Activated naive CD8-positive, alpha-beta T cell (primary cell): Measurements from ENCODE around the gene CPLX3.

Experiments used
- H3K27ac Mint-ChIP-seq: one replicate; pipeline ENCODE4 v1.8.0; 2021; ENCODE audit warnings: mixed read lengths
- H3K27me3 Mint-ChIP-seq: one replicate; pipeline ENCODE4 v1.8.0; 2021; ENCODE audit warnings: mixed read lengths
- H3K36me3 Mint-ChIP-seq: one replicate; pipeline ENCODE4 v1.8.0; 2021; ENCODE audit warnings: mixed read lengths
- H3K4me1 Mint-ChIP-seq: one replicate; pipeline ENCODE4 v1.8.0; 2021; ENCODE audit warnings: low read depth, mixed read lengths
- H3K4me3 Mint-ChIP-seq: one replicate; pipeline ENCODE4 v1.8.0; 2021; ENCODE audit warnings: mild to moderate bottlenecking, mixed read lengths
- H3K9me3 Mint-ChIP-seq: one replicate; pipeline ENCODE4 v1.8.0; 2021; ENCODE audit warnings: low read depth, mixed read lengths

CPLX3 gene

GRCh38 chr15:74807282-74807681 is 19.1 kb upstream of the CPLX3 start:
- Mint-ChIP-seq H3K36me3 (peaks cover 5% of the 10 kb centered on the region), H3K9me3 (no peaks in the 10 kb centered on the region), H3K4me3 (no peak overlapping the region), H3K4me1 (peaks cover 34% of the 10 kb centered on the region), H3K27me3 (no peaks in the 10 kb centered on the region), H3K27ac (peak overlapping the region; percentile 81)

- Mint-ChIP-seq H3K4me1 (peaks cover 34% of the 10 kb centered on the region), H3K36me3 (peaks cover 5% of the 10 kb centered on the region), H3K9me3 (no peaks in the 10 kb centered on the region), H3K4me3 (no peak overlapping the region), H3K27ac (peak overlapping the region; percentile 81), H3K27me3 (no peaks in the 10 kb centered on the region)
Measured at GRCh38 chr15:74808078-74808839, 18.2 kb upstream of the CPLX3 start.

GRCh38 chr15:74808840-74809229 is 17.6 kb upstream of the CPLX3 start:
- no peak overlapping the region for H3K4me3 Mint-ChIP-seq
- peaks cover 4% of the 10 kb centered on the region for H3K36me3 Mint-ChIP-seq
- H3K4me1 Mint-ChIP-seq: peaks cover 34% of the 10 kb centered on the region
- H3K27me3 Mint-ChIP-seq: no peaks in the 10 kb centered on the region
- H3K27ac Mint-ChIP-seq: peak overlapping the region; percentile 12
- no peaks in the 10 kb centered on the region for H3K9me3 Mint-ChIP-seq

- Mint-ChIP-seq H3K36me3 (peaks cover under 1% of the 10 kb centered on the region), H3K9me3 (no peaks in the 10 kb centered on the region), H3K27me3 (no peaks in the 10 kb centered on the region), H3K27ac (peak overlapping the region; percentile 12), H3K4me3 (no peak overlapping the region), H3K4me1 (peaks cover 32% of the 10 kb centered on the region)
Measured at GRCh38 chr15:74809242-74809641, 17.2 kb upstream of the CPLX3 start.

- H3K27ac Mint-ChIP-seq: no peak overlapping the region
- no peak overlapping the region for H3K4me3 Mint-ChIP-seq
- H3K27me3 Mint-ChIP-seq: no peaks in the 10 kb centered on the region
- no peaks in the 10 kb centered on the region for H3K9me3 Mint-ChIP-seq
- H3K4me1 Mint-ChIP-seq: peaks cover 28% of the 10 kb centered on the region
- H3K36me3 Mint-ChIP-seq: no peaks in the 10 kb centered on the region
Measured at GRCh38 chr15:74809956-74810355, 16.5 kb upstream of the CPLX3 start.

GRCh38 chr15:74812533-74812932 is 13.9 kb upstream of the CPLX3 start, which contains the start of gene LMAN1L:
LMAN1L (plus strand) TSS chr15:74812835; CDS start chr15:74812855, 20 bp downstream.
- H3K27ac Mint-ChIP-seq: peak within 1 kb of the TSS; percentile 30
- no peaks in the 10 kb centered on the region for H3K36me3 Mint-ChIP-seq
- peaks cover 16% of the 10 kb centered on the region for H3K4me1 Mint-ChIP-seq
- H3K27me3 Mint-ChIP-seq: no peaks in the 10 kb centered on the region
- no peaks in the 10 kb centered on the region for H3K9me3 Mint-ChIP-seq
- H3K4me3 Mint-ChIP-seq: no peak within 1 kb of the TSS

- no peak overlapping the region for H3K27ac Mint-ChIP-seq
- H3K4me3 Mint-ChIP-seq: no peak overlapping the region
- H3K36me3 Mint-ChIP-seq: no peaks in the 10 kb centered on the region
- H3K9me3 Mint-ChIP-seq: no peaks in the 10 kb centered on the region
- peaks cover 3% of the 10 kb centered on the region for H3K4me1 Mint-ChIP-seq
- H3K27me3 Mint-ChIP-seq: peaks cover 2% of the 10 kb centered on the region
Measured at GRCh38 chr15:74815121-74815934, 11.1 kb upstream of the CPLX3 start.

GRCh38 chr15:74815961-74816360 is 10.5 kb upstream of the CPLX3 start:
- peaks cover 3% of the 10 kb centered on the region for H3K4me1 Mint-ChIP-seq
- H3K27me3 Mint-ChIP-seq: peaks cover 2% of the 10 kb centered on the region
- no peak overlapping the region for H3K4me3 Mint-ChIP-seq
- no peaks in the 10 kb centered on the region for H3K9me3 Mint-ChIP-seq
- H3K27ac Mint-ChIP-seq: no peak overlapping the region
- no peaks in the 10 kb centered on the region for H3K36me3 Mint-ChIP-seq

GRCh38 chr15:74816624-74817369 is 9.6 kb upstream of the CPLX3 start:
- no peak overlapping the region for H3K4me3 Mint-ChIP-seq
- H3K36me3 Mint-ChIP-seq: no peaks in the 10 kb centered on the region
- peaks cover 3% of the 10 kb centered on the region for H3K4me1 Mint-ChIP-seq
- no peaks in the 10 kb centered on the region for H3K9me3 Mint-ChIP-seq
- no peak overlapping the region for H3K27ac Mint-ChIP-seq
- peaks cover 2% of the 10 kb centered on the region for H3K27me3 Mint-ChIP-seq

- H3K4me3 Mint-ChIP-seq: no peak overlapping the region
- H3K4me1 Mint-ChIP-seq: peaks cover 3% of the 10 kb centered on the region
- H3K9me3 Mint-ChIP-seq: no peaks in the 10 kb centered on the region
- H3K27me3 Mint-ChIP-seq: peaks cover 2% of the 10 kb centered on the region
- H3K36me3 Mint-ChIP-seq: no peaks in the 10 kb centered on the region
- H3K27ac Mint-ChIP-seq: no peak overlapping the region
Measured at GRCh38 chr15:74817370-74817737, 9.1 kb upstream of the CPLX3 start.

GRCh38 chr15:74820056-74820455 is 6.4 kb upstream of the CPLX3 start:
- H3K36me3 Mint-ChIP-seq: no peaks in the 10 kb centered on the region
- H3K4me3 Mint-ChIP-seq: no peak overlapping the region
- no peak overlapping the region for H3K27ac Mint-ChIP-seq
- peaks cover 3% of the 10 kb centered on the region for H3K4me1 Mint-ChIP-seq
- peaks cover 2% of the 10 kb centered on the region for H3K27me3 Mint-ChIP-seq
- H3K9me3 Mint-ChIP-seq: no peaks in the 10 kb centered on the region

GRCh38 chr15:74821091-74821789 is 5.2 kb upstream of the CPLX3 start:
- no peaks in the 10 kb centered on the region for H3K9me3 Mint-ChIP-seq
- H3K27me3 Mint-ChIP-seq: peaks cover 2% of the 10 kb centered on the region
- H3K27ac Mint-ChIP-seq: no peak overlapping the region
- H3K4me1 Mint-ChIP-seq: peaks cover 3% of the 10 kb centered on the region
- H3K36me3 Mint-ChIP-seq: no peaks in the 10 kb centered on the region
- no peak overlapping the region for H3K4me3 Mint-ChIP-seq

GRCh38 chr15:74821790-74822158 is 4.7 kb upstream of the CPLX3 start:
- Mint-ChIP-seq H3K4me3 (no peak overlapping the region), H3K4me1 (peaks cover 3% of the 10 kb centered on the region), H3K9me3 (no peaks in the 10 kb centered on the region), H3K27ac (no peak overlapping the region), H3K27me3 (peaks cover 2% of the 10 kb centered on the region), H3K36me3 (no peaks in the 10 kb centered on the region)

GRCh38 chr15:74822233-74822632 is 4.2 kb upstream of the CPLX3 start:
- Mint-ChIP-seq H3K27me3 (peaks cover 2% of the 10 kb centered on the region), H3K9me3 (no peaks in the 10 kb centered on the region), H3K4me1 (peaks cover 3% of the 10 kb centered on the region), H3K27ac (no peak overlapping the region), H3K4me3 (no peak overlapping the region), H3K36me3 (no peaks in the 10 kb centered on the region)
